HG03469 (cell line): ENCODE results near the gene ADAMTS4.

Source experiments
- ATAC-seq: cut with Tn5 transposase; IDR thresholded peaks from one replicate; pipeline ENCODE4 v1.9.1; 2021; ENCODE audit warnings: mild to moderate bottlenecking, moderate library complexity, moderate number of reproducible peaks; ENCODE audit not compliant: unreplicated experiment

The ADAMTS4 gene

GRCh38 chr1:161219078-161219892, 20.4 kb upstream of the ADAMTS4 start:
- no peak for ATAC-seq

- no peak for ATAC-seq
Observed at GRCh38 chr1:161218301-161219077, 19.6 kb upstream of the ADAMTS4 start.

- no peak for ATAC-seq
Observed at GRCh38 chr1:161217831-161218230, 19.0 kb upstream of the ADAMTS4 start.

- ATAC-seq: peak; percentile 75
Observed at GRCh38 chr1:161216945-161217712, 18.3 kb upstream of the ADAMTS4 start.

GRCh38 chr1:161215076-161215475, 16.2 kb upstream of the ADAMTS4 start, which contains the start of gene FCER1G:
FCER1G (plus strand) TSS chr1:161215295; CDS start chr1:161215322, 27 bp downstream.
- no peak for ATAC-seq

- ATAC-seq: no peak
Observed at GRCh38 chr1:161214369-161214768, 15.5 kb upstream of the ADAMTS4 start.

- no peak for ATAC-seq
Observed at GRCh38 chr1:161209790-161210409, 11.0 kb upstream of the ADAMTS4 start.

- ATAC-seq: no peak
Observed at GRCh38 chr1:161207173-161207572, 8.3 kb upstream of the ADAMTS4 start.

GRCh38 chr1:161206411-161207140, 7.7 kb upstream of the ADAMTS4 start:
- no peak for ATAC-seq

GRCh38 chr1:161201836-161202712, 3.2 kb upstream of the ADAMTS4 start, which contains the start of gene NDUFS2:
NDUFS2 (plus strand) TSS chr1:161202367; CDS start chr1:161202386, 19 bp downstream.
- ATAC-seq: peak; percentile 79

- ATAC-seq: no peak
Observed at GRCh38 chr1:161200992-161201835, 2.4 kb upstream of the ADAMTS4 start.

- no peak for ATAC-seq
Observed at GRCh38 chr1:161200421-161200991, 1.7 kb upstream of the ADAMTS4 start.

- ATAC-seq: no peak
Observed at GRCh38 chr1:161199506-161200139, 769 bp upstream of the ADAMTS4 start.

- ATAC-seq: no peak
Observed at GRCh38 chr1:161198194-161198896, 509 bp downstream of the ADAMTS4 start.

GRCh38 chr1:161197560-161198193, 1.2 kb downstream of the ADAMTS4 start:
- no peak for ATAC-seq
